Neutrophil (primary cell): ENCODE data around the gene L3MBTL4.

Source experiments
- H3K27ac ChIP-seq: fragments of 200-600 bp; sonication (generic); 2 replicates; pipeline ENCODE4 v1.5.1; 2016; ENCODE audit warnings: mild to moderate bottlenecking, moderate library complexity
- H3K27me3 ChIP-seq: fragments of 200-600 bp; sonication (generic); 2 replicates; pipeline ENCODE4 v1.6.0; 2016; ENCODE audit warnings: mild to moderate bottlenecking
- H3K36me3 ChIP-seq: fragments of 200-600 bp; sonication (generic); 2 replicates; pipeline ENCODE4 v1.5.1; 2017
- H3K4me1 ChIP-seq, 2 experiments: fragments of 200-600 bp in 1 of 2; sonication (generic) in 1 of 2; 1 replicate in 1 of 2; 2 replicates in 1 of 2; pipeline versions ENCODE4 v1.5.1 to v1.6.1; 2013 to 2016; ENCODE audit warnings: low read depth in 1 of 2, low read length in 1 of 2, mild to moderate bottlenecking in 1 of 2, moderate library complexity in 1 of 2; ENCODE audit not compliant: control insufficient read depth in 1 of 2, insufficient read depth in 1 of 2
- H3K4me3 ChIP-seq, 2 experiments: fragments of 200-600 bp in 1 of 2; sonication (generic) in 1 of 2; 1 replicate in 1 of 2; 2 replicates in 1 of 2; pipeline ENCODE4 v1.5.1; 2013 to 2016; ENCODE audit warnings: low read depth in 1 of 2, low read length in 1 of 2, mild to moderate bottlenecking in 1 of 2, moderate library complexity in 1 of 2
- H3K9me3 ChIP-seq: fragments of 200-600 bp; sonication (generic); 2 replicates; pipeline ENCODE4 v1.5.1; 2016
- TF ChIP-seq, protein P1 (sequence below): fragments of 200-600 bp; sonication (generic); IDR thresholded peaks from 2 replicates; pipeline ENCODE4 v1.5.1; 2016; ENCODE audit warnings: antibody characterized with exemption

L3MBTL4 gene

GRCh38 chr18:6257950-6258349, 156.8 kb downstream of the L3MBTL4 start:
- Histone ChIP-seq H3K36me3 (no peaks in the 10 kb centered on the region), H3K27me3 (no peaks in the 10 kb centered on the region), H3K9me3 (no peaks in the 10 kb centered on the region), H3K4me1 (no peaks in the 10 kb centered on the region), H3K27ac (no peak overlapping the region), H3K4me3 (no peak overlapping the region)
- TF ChIP-seq, protein P1, sequence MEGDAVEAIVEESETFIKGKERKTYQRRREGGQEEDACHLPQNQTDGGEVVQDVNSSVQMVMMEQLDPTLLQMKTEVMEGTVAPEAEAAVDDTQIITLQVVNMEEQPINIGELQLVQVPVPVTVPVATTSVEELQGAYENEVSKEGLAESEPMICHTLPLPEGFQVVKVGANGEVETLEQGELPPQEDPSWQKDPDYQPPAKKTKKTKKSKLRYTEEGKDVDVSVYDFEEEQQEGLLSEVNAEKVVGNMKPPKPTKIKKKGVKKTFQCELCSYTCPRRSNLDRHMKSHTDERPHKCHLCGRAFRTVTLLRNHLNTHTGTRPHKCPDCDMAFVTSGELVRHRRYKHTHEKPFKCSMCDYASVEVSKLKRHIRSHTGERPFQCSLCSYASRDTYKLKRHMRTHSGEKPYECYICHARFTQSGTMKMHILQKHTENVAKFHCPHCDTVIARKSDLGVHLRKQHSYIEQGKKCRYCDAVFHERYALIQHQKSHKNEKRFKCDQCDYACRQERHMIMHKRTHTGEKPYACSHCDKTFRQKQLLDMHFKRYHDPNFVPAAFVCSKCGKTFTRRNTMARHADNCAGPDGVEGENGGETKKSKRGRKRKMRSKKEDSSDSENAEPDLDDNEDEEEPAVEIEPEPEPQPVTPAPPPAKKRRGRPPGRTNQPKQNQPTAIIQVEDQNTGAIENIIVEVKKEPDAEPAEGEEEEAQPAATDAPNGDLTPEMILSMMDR: no peak

DNA sequence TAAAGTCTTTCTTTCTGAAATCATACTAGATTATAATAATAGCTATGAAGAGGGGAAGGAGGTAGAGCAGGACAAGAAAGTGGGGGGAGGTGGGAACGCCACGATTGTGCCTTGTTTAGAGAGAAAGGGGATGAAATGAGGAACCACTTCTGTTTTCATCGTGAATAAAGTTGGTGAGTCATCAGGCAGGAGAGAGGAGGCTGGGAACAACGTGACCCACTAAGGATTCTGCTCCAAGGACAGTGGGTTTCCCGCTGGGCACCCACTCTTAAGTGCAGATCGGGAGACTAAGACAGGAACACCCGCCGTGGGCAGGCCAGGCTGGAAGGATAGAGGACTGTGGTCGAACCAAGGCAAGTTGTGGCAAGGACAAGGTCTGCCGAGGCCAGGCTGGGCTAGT, 158.2 kb downstream of the L3MBTL4 start:
- H3K4me3 ChIP-seq: no peak overlapping the region
- no peaks in the 10 kb centered on the region for H3K9me3 ChIP-seq
- H3K36me3 ChIP-seq: no peaks in the 10 kb centered on the region
- TF ChIP-seq, protein P1: no peak
- H3K4me1 ChIP-seq: no peaks in the 10 kb centered on the region
- no peak overlapping the region for H3K27ac ChIP-seq
- H3K27me3 ChIP-seq: no peaks in the 10 kb centered on the region

DNA sequence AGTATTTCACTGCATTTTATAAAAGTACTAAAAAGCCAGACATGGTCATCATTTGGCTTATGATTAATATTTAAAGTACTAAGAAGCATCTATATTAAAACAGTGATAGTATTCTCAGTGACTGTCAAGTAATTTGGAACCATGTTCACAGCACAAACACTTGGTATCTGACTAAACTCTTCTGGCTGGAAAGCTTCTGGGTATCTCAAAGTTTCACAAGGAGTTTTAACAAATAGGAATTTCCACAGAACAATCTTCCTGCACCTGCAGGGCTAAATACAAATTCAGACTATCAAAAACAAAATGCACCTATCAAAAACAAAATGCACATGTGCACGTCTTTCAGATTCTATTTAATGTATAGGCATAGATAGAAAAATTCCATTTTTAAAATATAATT, 158.8 kb downstream of the L3MBTL4 start:
- no peaks in the 10 kb centered on the region for H3K27me3 ChIP-seq
- no peak overlapping the region for H3K4me3 ChIP-seq
- H3K36me3 ChIP-seq: no peaks in the 10 kb centered on the region
- no peaks in the 10 kb centered on the region for H3K4me1 ChIP-seq
- no peaks in the 10 kb centered on the region for H3K9me3 ChIP-seq
- H3K27ac ChIP-seq: no peak overlapping the region
- TF ChIP-seq, protein P1: no peak

- Histone ChIP-seq H3K27me3 (no peaks in the 10 kb centered on the region), H3K4me1 (no peaks in the 10 kb centered on the region), H3K9me3 (no peaks in the 10 kb centered on the region), H3K4me3 (no peak overlapping the region), H3K27ac (no peak overlapping the region), H3K36me3 (no peaks in the 10 kb centered on the region)
- TF ChIP-seq, protein P1: no peak
Measured at GRCh38 chr18:6255116-6255705, 159.5 kb downstream of the L3MBTL4 start.

- Histone ChIP-seq H3K4me1 (no peaks in the 10 kb centered on the region), H3K4me3 (no peak overlapping the region), H3K9me3 (no peaks in the 10 kb centered on the region), H3K27me3 (no peaks in the 10 kb centered on the region), H3K36me3 (no peaks in the 10 kb centered on the region), H3K27ac (no peak overlapping the region)
- TF ChIP-seq, protein P1: no peak
Measured at GRCh38 chr18:6254456-6254855, 160.3 kb downstream of the L3MBTL4 start.

- Histone ChIP-seq H3K27me3 (no peaks in the 10 kb centered on the region), H3K36me3 (no peaks in the 10 kb centered on the region), H3K9me3 (no peaks in the 10 kb centered on the region), H3K4me1 (no peaks in the 10 kb centered on the region), H3K27ac (no peak overlapping the region), H3K4me3 (no peak overlapping the region)
- TF ChIP-seq, protein P1: no peak
Measured at GRCh38 chr18:6251084-6251483, 163.6 kb downstream of the L3MBTL4 start.
